ENCODE results near the gene STARD13.
"Not testable (repeated sequence)": the region's sequence is repeated elsewhere in the genome, so short reads cannot be mapped to it uniquely, and the experiment has no call there.

The STARD13 gene

DNA sequence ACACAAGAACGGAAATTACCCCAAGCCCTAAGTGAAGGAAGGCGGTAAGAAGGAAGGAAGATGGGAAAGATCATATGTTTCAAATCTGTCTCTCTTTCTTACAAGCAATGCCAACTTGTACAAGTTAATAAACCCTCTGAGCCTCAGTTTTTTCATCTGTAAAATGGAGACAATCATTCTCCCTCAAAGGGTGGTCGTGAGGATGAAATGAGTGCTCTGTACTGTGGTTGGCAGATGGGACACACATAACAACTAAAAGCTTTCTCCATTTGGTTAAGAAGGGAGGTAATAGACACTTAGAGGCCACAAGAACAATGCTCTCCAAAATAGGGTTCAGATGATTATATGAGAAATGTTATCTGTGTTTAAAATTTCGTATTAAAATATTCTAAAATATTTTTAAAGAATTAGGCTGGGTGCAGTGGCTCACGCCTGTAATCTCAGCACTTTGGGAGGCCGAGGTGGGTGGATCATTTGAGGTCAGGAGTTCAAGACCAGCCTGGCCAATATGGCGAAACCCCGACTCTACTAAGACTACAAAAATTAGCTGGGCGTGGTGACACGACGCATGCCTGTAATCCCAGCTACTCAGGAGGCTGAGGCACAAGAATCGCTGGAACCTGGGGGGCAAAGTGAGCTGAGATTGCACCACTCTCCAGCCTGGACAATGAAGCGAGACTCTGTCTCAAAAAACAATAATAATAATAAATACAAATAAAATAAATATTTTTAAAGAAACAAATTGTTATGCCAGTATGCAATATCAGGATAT, 89.7 kb downstream of the STARD13 start:
- no peak for DNase-seq (ENCODE audit: low read depth)

DNA sequence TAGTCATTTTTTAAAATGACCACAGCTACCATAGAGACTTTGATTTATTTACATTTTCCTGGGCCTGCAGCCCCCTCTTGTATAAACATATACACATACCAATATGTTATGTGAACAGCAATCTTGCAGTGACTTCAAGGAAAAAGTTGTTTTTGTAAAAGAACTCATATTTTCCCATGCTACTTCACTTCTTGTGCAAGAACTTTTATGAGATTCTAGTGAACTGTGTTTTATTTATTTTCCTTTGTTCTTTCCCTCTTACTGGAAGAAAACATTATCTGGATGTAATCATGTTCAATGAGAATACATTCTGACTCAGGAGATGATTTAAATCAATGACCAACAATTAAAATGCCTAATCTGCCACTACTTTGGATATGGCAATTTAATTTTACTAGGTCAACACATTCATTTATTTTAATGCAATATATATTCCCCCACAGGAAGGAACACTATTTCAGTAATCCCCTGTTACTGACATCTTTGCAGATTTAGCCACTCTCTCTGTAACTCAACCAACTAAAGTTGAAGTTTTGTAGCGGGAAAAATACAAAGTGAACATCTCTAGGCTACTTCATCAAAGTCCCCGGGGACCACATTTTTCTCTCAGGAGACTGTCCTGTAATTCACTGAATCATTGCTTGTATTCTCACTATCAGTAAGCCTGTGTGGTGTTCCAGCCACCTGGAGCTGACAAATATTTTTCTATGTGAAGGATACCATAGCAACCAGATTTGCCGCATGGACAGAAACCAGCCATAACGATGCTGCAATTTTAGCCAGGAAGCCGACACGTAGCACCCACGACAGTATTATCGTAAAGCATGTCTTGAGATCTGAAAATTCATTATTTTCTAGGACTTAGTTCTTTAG, 90.5 kb downstream of the STARD13 start:
- DNase-seq (ENCODE audit: low read depth) = no peak

GRCh38 chr13:33193428-33193974, 92.1 kb downstream of the STARD13 start:
- no peak for DNase-seq (ENCODE audit: low read depth)

GRCh38 chr13:33191425-33192210, 93.9 kb downstream of the STARD13 start:
- DNase-seq (ENCODE audit: low read depth) = no peak

DNA sequence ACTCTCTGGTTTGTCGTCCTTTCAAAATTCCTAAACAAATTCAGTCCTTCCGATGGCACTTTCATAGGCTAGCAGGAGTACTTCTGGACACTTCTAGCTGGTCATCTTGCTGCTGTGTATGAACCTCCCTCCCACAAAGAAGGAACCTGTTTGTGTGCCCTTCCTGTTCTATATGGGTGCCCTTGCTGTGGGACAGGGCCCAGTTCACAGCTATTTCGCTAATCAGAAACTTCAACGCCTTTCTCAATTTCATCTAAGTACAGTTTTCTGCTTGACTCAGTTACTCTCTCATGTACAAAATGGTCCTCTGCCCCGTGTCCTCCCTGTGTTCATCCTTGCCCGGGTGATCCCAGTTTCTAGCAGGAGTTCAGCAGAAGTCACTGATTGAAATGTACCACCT, 96.1 kb downstream of the STARD13 start:
- DNase-seq (ENCODE audit: low read depth) = no peak

DNA sequence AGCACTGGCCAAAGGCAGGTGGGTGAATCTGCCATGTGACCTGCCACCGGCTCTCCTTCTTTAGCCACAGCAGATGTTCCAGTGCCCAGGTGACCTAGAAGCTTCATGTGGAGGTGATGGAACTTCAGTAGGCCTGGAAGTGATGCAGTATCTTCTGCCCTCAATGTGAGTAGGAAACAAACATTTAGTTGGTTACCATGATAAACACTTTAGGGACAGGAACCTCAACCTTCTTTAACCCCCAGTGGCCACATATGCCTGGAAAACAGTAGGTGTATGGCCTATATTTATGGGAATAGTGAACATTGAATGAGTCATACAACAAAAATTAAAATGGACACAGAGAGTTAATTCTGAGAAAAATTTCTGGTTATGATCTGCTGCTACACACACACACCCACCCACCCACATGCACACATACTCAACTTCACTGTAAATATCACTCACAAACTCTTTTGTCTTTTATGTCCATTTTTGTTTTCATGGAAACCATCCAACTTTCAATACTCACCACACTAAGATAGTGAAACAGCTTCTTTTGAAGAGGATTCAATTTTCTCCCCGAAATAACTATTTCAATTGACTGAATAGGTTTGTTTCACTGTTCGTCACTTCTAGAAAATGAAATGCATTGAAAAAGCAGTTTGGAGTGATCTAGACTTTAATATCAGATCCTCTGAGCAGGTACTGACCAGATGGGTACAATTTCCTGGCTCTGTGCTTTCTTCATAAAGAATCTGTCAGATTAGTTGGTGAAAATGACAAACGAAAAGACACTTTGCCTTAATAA, 97.3 kb downstream of the STARD13 start:
- no peak for DNase-seq (ENCODE audit: low read depth)

DNA sequence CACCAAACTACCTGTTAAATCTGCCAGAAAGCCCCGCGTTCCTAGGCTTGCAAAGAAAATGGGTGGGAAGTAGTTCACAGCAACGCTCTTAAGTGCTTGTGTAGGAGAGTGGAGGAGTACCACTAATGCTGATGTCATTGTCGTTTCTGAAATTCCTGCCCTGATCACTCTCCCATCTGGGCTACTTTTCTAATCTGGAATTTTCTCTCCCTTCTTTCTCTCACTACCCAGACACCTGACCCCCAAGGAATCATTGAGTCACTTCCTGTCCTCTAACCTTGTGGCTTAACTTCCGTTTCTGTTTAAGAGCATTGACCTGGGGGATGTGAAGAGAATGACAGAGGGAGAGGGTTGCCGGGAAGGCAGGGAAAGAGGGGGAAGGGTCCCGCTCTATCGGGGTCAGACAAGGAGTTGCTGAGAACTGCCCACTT, 98.7 kb downstream of the STARD13 start:
- DNase-seq (ENCODE audit: low read depth) = no peak

GRCh38 chr13:33185853-33186252, 99.7 kb downstream of the STARD13 start:
- DNase-seq (ENCODE audit: low read depth) = no peak

GRCh38 chr13:33184530-33184929, 101.0 kb downstream of the STARD13 start:
- DNase-seq (ENCODE audit: low read depth) = no peak

DNA sequence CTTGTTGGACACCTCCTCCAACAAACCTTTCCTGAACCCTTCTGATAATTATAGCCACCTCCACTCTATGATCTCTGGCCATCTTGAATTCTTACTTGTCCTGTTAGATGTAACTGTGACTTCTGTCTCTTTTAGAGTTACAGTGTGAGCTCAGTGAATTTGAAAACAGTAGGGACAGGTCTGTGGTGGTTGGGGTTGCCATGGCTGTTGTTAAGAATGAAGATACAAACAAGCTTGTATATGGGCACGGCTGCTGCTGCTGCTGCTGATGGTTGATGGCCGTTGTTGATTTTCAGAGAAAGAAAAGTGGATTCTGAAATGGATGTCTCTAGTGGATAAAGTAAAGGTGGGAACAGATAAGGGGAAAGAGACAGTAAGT, 101.5 kb downstream of the STARD13 start:
- DNase-seq (ENCODE audit: low read depth) = no peak

DNA sequence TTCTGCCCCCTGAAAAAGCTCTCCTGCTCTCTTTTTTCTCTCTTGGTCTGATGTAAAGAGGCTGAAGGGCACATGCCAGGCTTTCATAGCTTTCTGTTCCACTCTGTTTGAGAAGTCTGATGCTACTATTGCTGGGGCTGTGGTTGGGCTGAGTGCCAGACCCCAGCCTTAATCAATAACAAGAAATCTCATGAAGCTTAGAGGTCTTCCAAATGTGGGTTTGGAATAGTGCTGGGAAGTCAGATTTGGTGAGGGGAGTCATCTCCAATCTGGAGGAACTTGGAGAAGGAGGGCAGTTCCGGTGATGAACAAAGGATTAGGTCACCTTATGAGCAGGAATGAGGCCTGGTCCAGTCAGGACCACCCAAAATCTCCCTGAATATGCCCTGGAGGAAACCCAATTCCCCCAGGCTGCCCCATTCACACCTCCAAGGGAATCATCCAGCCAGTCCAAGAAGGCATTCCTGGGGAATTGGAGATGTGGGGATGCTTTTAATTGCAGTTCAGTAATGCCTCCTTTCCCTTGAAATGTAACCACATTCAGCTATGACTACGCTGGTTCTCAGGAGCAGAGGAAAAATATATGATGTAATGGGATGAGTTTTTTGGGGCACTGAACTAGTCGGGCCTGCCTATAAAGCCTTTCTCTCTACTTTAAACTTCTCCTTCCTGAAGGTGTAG, 102.0 kb downstream of the STARD13 start:
- DNase-seq (ENCODE audit: low read depth) = no peak

DNA sequence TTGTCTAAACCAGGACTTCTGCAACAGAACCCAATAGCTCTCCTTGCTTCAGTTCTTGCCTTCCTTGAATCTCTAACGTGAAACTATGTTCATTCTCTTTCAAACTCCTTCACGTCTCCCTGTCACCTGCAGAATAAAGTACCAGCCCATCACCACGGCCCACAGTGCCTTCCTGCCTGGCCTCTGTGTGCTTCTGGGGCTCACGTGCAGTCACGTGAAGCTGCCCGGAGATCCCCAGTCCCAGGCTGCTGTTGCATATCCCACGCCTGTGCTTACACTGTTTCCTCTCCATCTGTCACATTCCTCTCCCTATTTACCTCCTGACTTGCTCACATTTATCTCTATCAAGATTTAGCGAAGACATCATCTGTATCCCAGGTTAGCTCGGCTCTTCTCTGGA, 102.8 kb downstream of the STARD13 start:
- no peak for DNase-seq (ENCODE audit: low read depth)

- no peak for DNase-seq (ENCODE audit: low read depth)
These were observed 104.3 kb downstream of the STARD13 start for GRCh38 chr13:33181264-33181663.

GRCh38 chr13:33180122-33180804, 105.3 kb downstream of the STARD13 start:
- DNase-seq (ENCODE audit: low read depth) = no peak

DNA sequence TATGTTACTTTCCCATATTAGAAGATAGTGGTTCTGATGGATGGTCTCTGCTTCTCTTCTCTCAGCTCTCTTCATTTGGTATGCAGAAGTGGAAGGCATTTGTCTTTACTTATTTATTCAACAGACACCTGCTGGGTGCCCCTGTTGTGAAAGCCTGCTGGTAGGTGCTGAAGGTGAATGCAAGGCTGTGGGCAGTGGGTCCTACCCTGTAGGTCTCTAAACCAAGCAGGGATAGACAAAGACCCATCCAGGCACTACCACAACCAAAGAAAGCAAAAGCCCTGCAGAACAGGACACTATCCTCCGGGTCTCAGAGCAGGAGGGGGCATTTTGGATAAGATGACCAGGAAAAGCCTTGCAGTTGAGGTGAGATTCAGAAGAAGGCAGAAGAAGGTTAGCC, 106.1 kb downstream of the STARD13 start:
- DNase-seq (ENCODE audit: low read depth) = no peak

- no peak for DNase-seq (ENCODE audit: low read depth)
These were observed 107.2 kb downstream of the STARD13 start for GRCh38 chr13:33178209-33178840.

DNA sequence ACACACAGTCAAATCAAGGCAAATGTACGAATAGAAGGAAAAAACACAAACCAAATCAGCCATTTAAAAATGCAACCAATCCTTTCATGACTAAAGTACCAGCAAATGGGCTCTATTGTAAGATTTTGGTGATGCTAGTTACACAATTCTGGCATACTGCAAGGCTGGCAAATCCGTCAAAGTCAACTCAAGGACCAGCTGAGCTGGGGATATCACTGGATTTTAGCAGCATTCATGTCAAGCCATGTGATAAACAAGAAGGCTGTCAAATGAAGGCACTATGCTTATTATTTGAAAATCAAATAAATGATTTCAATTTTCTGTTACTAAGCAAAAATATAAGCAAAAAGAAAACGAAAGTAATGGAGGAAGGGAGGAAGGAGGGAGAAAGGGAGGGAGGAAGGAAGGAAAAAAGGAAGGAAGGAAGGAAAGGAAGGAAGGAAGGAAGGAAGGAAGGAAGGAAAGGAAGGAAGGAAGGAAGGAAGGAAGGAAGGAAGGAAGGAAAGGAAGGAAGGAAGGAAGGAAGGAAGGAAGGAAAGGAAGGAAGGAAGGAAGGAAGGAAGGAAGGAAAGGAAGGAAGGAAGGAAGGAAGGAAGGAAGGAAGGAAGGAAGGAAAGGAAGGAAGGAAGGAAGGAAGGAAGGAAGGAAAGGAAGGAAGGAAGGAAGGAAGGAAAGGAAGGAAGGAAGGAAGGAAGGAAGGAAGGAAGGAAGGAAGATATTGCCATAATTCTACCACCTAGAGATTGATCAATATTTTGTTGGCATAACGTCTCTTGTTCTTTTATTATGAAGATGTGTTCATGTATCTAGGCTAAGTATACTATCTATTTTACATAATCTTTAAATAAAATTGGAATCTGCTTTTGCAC, 108.0 kb downstream of the STARD13 start:
- not testable (repeated sequence) for DNase-seq (ENCODE audit: low read depth)

DNA sequence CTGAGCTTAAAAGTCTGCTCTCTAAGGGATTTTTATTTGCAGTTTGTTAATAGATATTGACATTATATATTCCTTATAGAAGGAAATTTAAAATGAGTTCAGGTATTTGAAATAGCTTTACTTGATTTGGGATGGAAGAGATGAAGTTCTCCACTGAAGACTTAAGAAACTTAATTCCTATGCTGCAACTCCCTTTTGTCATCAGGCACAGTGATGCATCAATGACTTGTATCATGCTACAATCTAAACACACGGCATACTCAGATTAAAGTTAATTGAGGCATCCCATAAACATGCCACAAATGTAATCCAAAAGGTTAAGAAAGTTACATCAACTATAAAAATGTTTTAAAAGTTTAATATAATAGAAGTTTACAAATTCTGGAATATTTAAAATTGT, 109.0 kb downstream of the STARD13 start:
- no peak for DNase-seq (ENCODE audit: low read depth)

- DNase-seq (ENCODE audit: low read depth) = no peak
These were observed 109.6 kb downstream of the STARD13 start for GRCh38 chr13:33175991-33176390.
